GM21786 (cell line): ENCODE measurements around the gene XRCC1.
"Not testable (repeated sequence)": the region's sequence is repeated elsewhere in the genome, so short reads cannot be mapped to it uniquely, and the experiment has no call there.

Experiments
- ATAC-seq: cut with Tn5 transposase; IDR thresholded peaks from one replicate; pipeline ENCODE4 v1.9.1; 2021; ENCODE audit not compliant: unreplicated experiment

XRCC1 gene

GRCh38 chr19:43548706-43549105, 26.6 kb downstream of the XRCC1 start:
- ATAC-seq = no peak

GRCh38 chr19:43547926-43548325, 27.4 kb downstream of the XRCC1 start:
- not testable (repeated sequence) for ATAC-seq

GRCh38 chr19:43546581-43546980, 28.7 kb downstream of the XRCC1 start:
- ATAC-seq = no peak

GRCh38 chr19:43545981-43546380, 29.3 kb downstream of the XRCC1 start:
- no peak for ATAC-seq

GRCh38 chr19:43545276-43545675, 30.1 kb downstream of the XRCC1 start:
- ATAC-seq = no peak

- no peak for ATAC-seq
Measured at GRCh38 chr19:43544077-43544476, 31.2 kb downstream of the XRCC1 start.

GRCh38 chr19:43541920-43542650, 33.2 kb downstream of the XRCC1 start:
- no peak for ATAC-seq

- ATAC-seq = no peak
Measured at GRCh38 chr19:43540381-43540780, 34.9 kb downstream of the XRCC1 start.

- ATAC-seq = no peak
Measured at GRCh38 chr19:43538922-43539321, 36.4 kb downstream of the XRCC1 start.

- no peak for ATAC-seq
Measured at GRCh38 chr19:43534816-43535761, 40.2 kb downstream of the XRCC1 start.

- ATAC-seq = no peak
Measured at GRCh38 chr19:43534305-43534815, 41.0 kb downstream of the XRCC1 start.

GRCh38 chr19:43533546-43534304, 41.6 kb downstream of the XRCC1 start:
- ATAC-seq = peak; percentile 50

- peak; percentile 57 for ATAC-seq
Measured at GRCh38 chr19:43532962-43533545, 42.3 kb downstream of the XRCC1 start, which contains the start of gene ZNF575. Gene ZNF575, plus strand, starts transcription at chr19:43533188. Its CDS starts 1,235 bp downstream, at chr19:43534423.

GRCh38 chr19:43532571-43532961, 42.8 kb downstream of the XRCC1 start:
- no peak for ATAC-seq

- no peak for ATAC-seq
Measured at GRCh38 chr19:43527860-43528622, 47.3 kb downstream of the XRCC1 start.

GRCh38 chr19:43526884-43527859, 48.2 kb downstream of the XRCC1 start, which contains the start of gene ETHE1:
Gene ETHE1, minus strand, starts transcription at chr19:43527201. Its CDS starts 24 bp downstream, at chr19:43527177.
- peak; percentile 57 for ATAC-seq

- no peak for ATAC-seq
Measured at GRCh38 chr19:43525836-43526771, 49.2 kb downstream of the XRCC1 start.
